ENCODE data around the gene PNKP. TPM values are rescaled to one million over a fixed set of nuclear protein-coding genes. Genes with fewer than 3 reads are reported as not detected.

PNKP gene
- total and polyA plus RNA-seq, 2 of the 8 experiments (the other 6 are each of a cell fraction or from before 2014, with no cell fraction given), result 45.8 to 105 TPM

- Histone ChIP-seq H4K20me1 (replicated peaks in 1 of 2; ENCODE audit: control insufficient read depth in 1 of 2, insufficient read depth in 2 of 2, low read length in 2 of 2) (peaks cover 10 to 21% of the 10 kb centered on the region in 2 experiments), H2BK15ac (ENCODE audit: low read length) (no peak overlapping the region), H3K4ac (replicated peaks; ENCODE audit: insufficient read length, low read depth, low read length) (no peak overlapping the region), H2AK5ac (ENCODE audit: low read depth, low read length) (no peak overlapping the region), H2BK12ac (ENCODE audit: low read depth, low read length) (no peak overlapping the region), H4K5ac (ENCODE audit: insufficient read length, low read depth, low read length) (no peak overlapping the region), H3K9ac (replicated peaks in 1 of 4; ENCODE audit: extremely low read depth in 1 of 4, low read depth in 3 of 4, low read length in 3 of 4) (no peak overlapping the region), H2BK5ac (ENCODE audit: low read depth, low read length) (no peak overlapping the region), H3K14ac (ENCODE audit: insufficient read length) (no peak overlapping the region), H2BK120ac (replicated peaks; ENCODE audit: low read depth, low read length) (no peak overlapping the region), H3K4me1 (replicated peaks in 1 of 4; ENCODE audit: control insufficient read depth in 3 of 4, insufficient read depth in 4 of 4, low read length in 3 of 4) (peaks cover 0 to 7% (median 4%) of the 10 kb centered on the region in 4 experiments; a peak in 6 of 7 replicates), H3K18ac (ENCODE audit: extremely low read depth, low read length) (no peak overlapping the region), H3K27me3 (replicated peaks in 1 of 4; ENCODE audit: control insufficient read depth in 3 of 4, extremely low read depth in 1 of 4, insufficient read depth in 3 of 4, low read length in 3 of 4) (no peaks in the 10 kb centered on the region), H3K36me3 (ENCODE audit: control insufficient read depth in 2 of 4, insufficient read depth in 4 of 4, low read length in 3 of 4) (peaks cover 24 to 56% (median 49%) of the 10 kb centered on the region in 4 experiments), H3K23ac (ENCODE audit: insufficient read length) (no peak overlapping the region), H3K9me3 (ENCODE audit: insufficient read depth in 2 of 2, low read depth in 1 of 2, low read length in 1 of 2) (no peaks in the 10 kb centered on the region), H3K4me3 (ENCODE audit: extremely low read depth in 1 of 4, insufficient read depth in 2 of 4, low read depth in 3 of 4, low read length in 4 of 4) (no peak overlapping the region), H3K4me2 (ENCODE audit: insufficient read depth in 1 of 2, low read depth in 2 of 2, low read length in 2 of 2) (no peak overlapping the region), H3K23me2 (ENCODE audit: low read depth, low read length) (peaks cover 5% of the 10 kb centered on the region), H3K79me2 (ENCODE audit: control insufficient read depth in 1 of 2, insufficient read depth in 2 of 2, low read length in 2 of 2) (peaks cover 0 to 12% of the 10 kb centered on the region in 2 experiments; a peak in 2 of 4 replicates), H2AFZ (ENCODE audit: low read length) (no peak overlapping the region), H3K27ac (ENCODE audit: low read depth, low read length) (no peak overlapping the region), H3K79me1 (ENCODE audit: low read depth, low read length) (peaks cover 9% of the 10 kb centered on the region; the same call in 1 of the 2 replicates), H3K56ac (replicated peaks; ENCODE audit: insufficient read length, low read depth, low read length) (no peak overlapping the region), H2BK20ac (ENCODE audit: low read length) (no peak overlapping the region), H4K8ac (ENCODE audit: extremely low read depth, insufficient read depth, low read length) (no peak overlapping the region), H4K91ac (replicated peaks; ENCODE audit: insufficient read length, low read length) (no peak overlapping the region)
- ChIA-PET CTCF (ENCODE audit: partially characterized antibody) (interaction anchor here (1.2 kb wide), 1 partner anchor 18 kb away, joined by 3 read pairs; no protein-coding TSS in a partner anchor), POLR2A (ENCODE audit: partially characterized antibody) (interaction anchor here (0.8 to 1.7 kb wide), 2 partner anchors 14 to 45 kb away, joined by 3 to 5 read pairs; no protein-coding TSS in a partner anchor)
- no peak for FAIRE-seq
- DNase-seq (ENCODE audit: low read depth in 1 of 2, low spot score in 2 of 2), result no peak
- WGBS, 2 experiments (ENCODE audit: extremely low coverage in 1 of 2, insufficient coverage in 1 of 2, insufficient read length in 1 of 2, insufficient replicate concordance in 2 of 2, low coverage in 1 of 2, low lambda C conversion rate in 2 of 2, missing lambda C conversion rate in 1 of 2), result 96% methylated on average over 5 of the region's 5 CpGs; no CpG with 5 or more reads in 1 of the 2 experiments
- TF ChIP-seq SUZ12 (IDR thresholded peaks at IDR 0.05; ENCODE audit: low read length) (no peak), ATF2 (IDR thresholded peaks at IDR 0.05; ENCODE audit: low read length) (no peak), RNF2 (IDR thresholded peaks at IDR 0.05; ENCODE audit: borderline replicate concordance, low read depth, low read length, missing control alignments, poor library complexity, severe bottlenecking) (no peak), RAD21 (IDR thresholded peaks at IDR 0.05 in 1 of 2, conservative IDR thresholded peaks at IDR 0.05 in 1 of 2; ENCODE audit: low read depth in 2 of 2, low read length in 2 of 2) (no peak), EZH2 (IDR thresholded peaks at IDR 0.05; ENCODE audit: low read depth, low read length, severe bottlenecking) (no peak), BACH1 (IDR thresholded peaks at IDR 0.05; ENCODE audit: low read length) (no peak), ATF3 (IDR thresholded peaks at IDR 0.05; ENCODE audit: insufficient read depth, low read depth, low read length) (no peak), E2F6 (IDR thresholded peaks at IDR 0.05) (no peak), TEAD4 (IDR thresholded peaks at IDR 0.05; ENCODE audit: low read depth, low read length) (no peak)
Observed at GRCh38 chr19:49883094-49883493, 15.7 kb upstream of the PNKP start.

Data from H1 (cell line).